Left lobe of liver (tissue), 2 donors: ENCODE measurements around the gene MBD5. TPM values are rescaled to one million over a fixed set of nuclear protein-coding genes. Genes with fewer than 3 reads are reported as not detected.

Experiments
- ATAC-seq: fragments of 200-7000 bp; cut with Tn5 transposase; one replicate; pipeline ENCODE4 v1.9.1; 2020; ENCODE audit warnings: mild to moderate bottlenecking, moderate library complexity
- DNase-seq: peaks from one replicate; pipeline ENCODE4 v3.0.0-alpha.2; 2020; ENCODE audit warnings: low spot score
- total RNA-seq: library from RNA; stranded (reverse); gene quantifications from one replicate; pipeline ENCODE4 v1.2.1, GENCODE V29; 2021
- donor health status: DM: no; HTN: no; CAD: no; lungs with moderate emphysema.
- donor health status: DM: no; HTN: yes; CAD: no.

The MBD5 gene
- total RNA-seq, 1 donor from 2014 or later = 9.8 TPM

- no peak for ATAC-seq
Measured at GRCh38 chr2:148108385-148108784, 87.5 kb downstream of the MBD5 start.

GRCh38 chr2:148110184-148110583 is 89.3 kb downstream of the MBD5 start:
- ATAC-seq (no peak), DNase-seq (no peak)

More at GRCh38 chr2:148108385-148108784, 87.5 kb downstream of the MBD5 start:
- DNase-seq = no peak

- no peak for ATAC-seq
- no peak for DNase-seq
Measured at GRCh38 chr2:148122788-148123187, 101.9 kb downstream of the MBD5 start.

- no peak for ATAC-seq
Measured at GRCh38 chr2:148124271-148124670, 103.4 kb downstream of the MBD5 start.

GRCh38 chr2:148130581-148130980 is 109.7 kb downstream of the MBD5 start:
- no peak for DNase-seq
- peak; percentile 33 for ATAC-seq

More at GRCh38 chr2:148124271-148124670, 103.4 kb downstream of the MBD5 start:
- no peak for DNase-seq

GRCh38 chr2:148132412-148132811 is 111.5 kb downstream of the MBD5 start:
- ATAC-seq = no peak

GRCh38 chr2:148135705-148136104 is 114.8 kb downstream of the MBD5 start:
- ATAC-seq (no peak), DNase-seq (no peak)

More at GRCh38 chr2:148132412-148132811, 111.5 kb downstream of the MBD5 start:
- DNase-seq = no peak

GRCh38 chr2:148136441-148136840 is 115.5 kb downstream of the MBD5 start:
- ATAC-seq (peak; percentile 58), DNase-seq (no peak)

GRCh38 chr2:148161909-148162435 is 141.1 kb downstream of the MBD5 start:
- no peak for DNase-seq
- no peak for ATAC-seq

GRCh38 chr2:148162871-148163270 is 142.0 kb downstream of the MBD5 start:
- DNase-seq (no peak), ATAC-seq (no peak)

GRCh38 chr2:148165975-148166374 is 145.1 kb downstream of the MBD5 start:
- no peak for ATAC-seq
- DNase-seq = no peak

GRCh38 chr2:148167241-148167766 is 146.4 kb downstream of the MBD5 start:
- no peak for DNase-seq
- ATAC-seq = no peak

- DNase-seq (no peak), ATAC-seq (no peak)
Measured at GRCh38 chr2:148167855-148168254, 147.0 kb downstream of the MBD5 start.

- no peak for DNase-seq
Measured at GRCh38 chr2:148172131-148172753, 151.4 kb downstream of the MBD5 start.

GRCh38 chr2:148173168-148173567 is 152.3 kb downstream of the MBD5 start:
- no peak for ATAC-seq
- DNase-seq = no peak

More at GRCh38 chr2:148172131-148172753, 151.4 kb downstream of the MBD5 start:
- ATAC-seq = no peak

GRCh38 chr2:148177559-148177958 is 156.7 kb downstream of the MBD5 start:
- DNase-seq = no peak

GRCh38 chr2:148179724-148180123 is 158.8 kb downstream of the MBD5 start:
- ATAC-seq = no peak
- DNase-seq = no peak

More at GRCh38 chr2:148177559-148177958, 156.7 kb downstream of the MBD5 start:
- no peak for ATAC-seq

GRCh38 chr2:148184976-148185375 is 164.1 kb downstream of the MBD5 start:
- no peak for ATAC-seq
- DNase-seq = no peak

GRCh38 chr2:148194882-148195281 is 174.0 kb downstream of the MBD5 start:
- ATAC-seq (no peak), DNase-seq (no peak)

GRCh38 chr2:148201075-148202004 is 180.4 kb downstream of the MBD5 start:
- peak; percentile 41 for ATAC-seq
- DNase-seq = peak; percentile 46

GRCh38 chr2:148202237-148202636 is 181.3 kb downstream of the MBD5 start:
- ATAC-seq (no peak), DNase-seq (no peak)
